ENCODE data around the gene MRPL36.

DNA sequence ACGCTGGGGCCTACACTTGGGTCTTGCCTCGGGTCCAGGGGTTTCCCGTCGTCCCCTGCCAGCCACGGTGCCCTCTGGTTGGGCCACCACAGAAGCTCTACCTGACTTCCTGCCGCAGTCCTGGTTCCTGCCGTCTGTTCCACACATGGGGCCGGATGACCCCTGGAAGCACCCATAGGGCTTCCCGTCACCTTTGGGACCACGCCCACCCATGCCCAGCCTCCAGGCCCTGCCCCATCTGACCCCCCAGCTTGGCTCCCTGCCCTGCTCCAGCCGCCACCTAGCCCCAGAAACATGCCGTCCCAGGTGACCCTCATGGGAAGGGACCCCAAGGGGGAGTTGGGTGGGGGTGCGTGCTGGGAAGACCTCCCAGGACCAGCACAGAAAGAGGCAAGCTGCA is 13.7 kb downstream of the MRPL36 start:
- TF ChIP-seq, protein P1, sequence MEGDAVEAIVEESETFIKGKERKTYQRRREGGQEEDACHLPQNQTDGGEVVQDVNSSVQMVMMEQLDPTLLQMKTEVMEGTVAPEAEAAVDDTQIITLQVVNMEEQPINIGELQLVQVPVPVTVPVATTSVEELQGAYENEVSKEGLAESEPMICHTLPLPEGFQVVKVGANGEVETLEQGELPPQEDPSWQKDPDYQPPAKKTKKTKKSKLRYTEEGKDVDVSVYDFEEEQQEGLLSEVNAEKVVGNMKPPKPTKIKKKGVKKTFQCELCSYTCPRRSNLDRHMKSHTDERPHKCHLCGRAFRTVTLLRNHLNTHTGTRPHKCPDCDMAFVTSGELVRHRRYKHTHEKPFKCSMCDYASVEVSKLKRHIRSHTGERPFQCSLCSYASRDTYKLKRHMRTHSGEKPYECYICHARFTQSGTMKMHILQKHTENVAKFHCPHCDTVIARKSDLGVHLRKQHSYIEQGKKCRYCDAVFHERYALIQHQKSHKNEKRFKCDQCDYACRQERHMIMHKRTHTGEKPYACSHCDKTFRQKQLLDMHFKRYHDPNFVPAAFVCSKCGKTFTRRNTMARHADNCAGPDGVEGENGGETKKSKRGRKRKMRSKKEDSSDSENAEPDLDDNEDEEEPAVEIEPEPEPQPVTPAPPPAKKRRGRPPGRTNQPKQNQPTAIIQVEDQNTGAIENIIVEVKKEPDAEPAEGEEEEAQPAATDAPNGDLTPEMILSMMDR (IDR thresholded peaks at IDR 0.05), result no peak
- TF ChIP-seq POLR2A (IDR thresholded peaks at IDR 0.05), result no peak

Data from breast epithelium (tissue), 3 donors.